LNCaP clone FGC (cell line): ENCODE results near the gene SNRNP70.
"Not testable (repeated sequence)": the region's sequence is repeated elsewhere in the genome, so short reads cannot be mapped to it uniquely, and the experiment has no call there.

Experiments
- DNase-seq: peaks from one replicate; pipeline ENCODE4 v3.0.0-alpha.2; 2011; ENCODE audit warnings: low read depth
- H3K4me3 ChIP-seq: 2 replicates; pipeline ENCODE4 v1.5.1; 2011; ENCODE audit warnings: mild to moderate bottlenecking, low read depth, low read length, control low read depth
- TF ChIP-seq, protein P1 (sequence below): IDR thresholded peaks from 2 replicates; pipeline ENCODE4 v1.5.1; 2012; ENCODE audit warnings: mild to moderate bottlenecking; ENCODE audit not compliant: control insufficient read depth, insufficient read depth; ENCODE audit errors: extremely low read depth

SNRNP70 gene

DNA sequence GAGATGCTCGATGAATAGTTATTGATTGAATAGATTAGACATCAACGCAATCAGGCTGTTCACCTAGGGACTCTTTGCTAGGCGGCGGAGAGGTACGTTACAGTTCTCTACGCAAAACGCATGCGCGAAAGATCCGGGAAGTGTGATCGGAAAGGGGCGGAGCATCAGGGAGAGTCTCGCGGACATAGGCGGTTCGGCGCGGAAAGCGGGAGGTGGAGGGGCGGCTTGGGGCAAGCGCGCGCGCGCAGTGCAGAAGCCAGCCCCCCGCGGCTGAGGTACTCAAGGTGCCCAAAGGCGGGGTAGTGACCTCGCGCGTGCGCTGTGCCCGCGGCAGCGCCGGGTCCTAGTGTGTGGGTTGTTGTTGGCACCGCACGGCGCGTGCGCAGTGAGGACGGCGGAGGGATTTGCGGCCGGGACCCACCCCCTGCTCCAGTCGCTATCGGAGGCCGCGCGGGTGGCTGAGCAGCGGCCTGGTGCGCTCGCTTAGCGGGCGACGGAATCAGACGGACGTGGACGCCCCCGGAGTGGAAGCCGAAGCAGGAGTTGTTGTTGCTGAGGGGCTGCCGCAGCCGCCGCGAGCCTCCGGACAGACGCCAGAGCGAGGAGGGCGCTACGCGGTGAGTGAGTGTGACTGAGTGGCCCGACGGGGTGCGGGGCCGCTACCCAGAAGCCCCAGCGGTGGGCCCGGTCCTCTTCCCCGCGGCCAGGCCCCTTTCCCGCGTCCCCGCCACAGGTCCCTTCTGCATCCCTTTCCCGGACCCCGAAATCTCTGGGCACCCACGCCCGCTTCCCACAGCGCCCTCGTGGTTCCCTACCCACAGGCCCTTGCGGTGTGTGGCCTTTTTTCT lies at the start of gene SNRNP70:
Gene SNRNP70, plus strand, starts transcription at position 432 of the 848 bp plus-strand sequence. CDS start 964 bp downstream, outside the sequence.
- TF ChIP-seq, protein P1, sequence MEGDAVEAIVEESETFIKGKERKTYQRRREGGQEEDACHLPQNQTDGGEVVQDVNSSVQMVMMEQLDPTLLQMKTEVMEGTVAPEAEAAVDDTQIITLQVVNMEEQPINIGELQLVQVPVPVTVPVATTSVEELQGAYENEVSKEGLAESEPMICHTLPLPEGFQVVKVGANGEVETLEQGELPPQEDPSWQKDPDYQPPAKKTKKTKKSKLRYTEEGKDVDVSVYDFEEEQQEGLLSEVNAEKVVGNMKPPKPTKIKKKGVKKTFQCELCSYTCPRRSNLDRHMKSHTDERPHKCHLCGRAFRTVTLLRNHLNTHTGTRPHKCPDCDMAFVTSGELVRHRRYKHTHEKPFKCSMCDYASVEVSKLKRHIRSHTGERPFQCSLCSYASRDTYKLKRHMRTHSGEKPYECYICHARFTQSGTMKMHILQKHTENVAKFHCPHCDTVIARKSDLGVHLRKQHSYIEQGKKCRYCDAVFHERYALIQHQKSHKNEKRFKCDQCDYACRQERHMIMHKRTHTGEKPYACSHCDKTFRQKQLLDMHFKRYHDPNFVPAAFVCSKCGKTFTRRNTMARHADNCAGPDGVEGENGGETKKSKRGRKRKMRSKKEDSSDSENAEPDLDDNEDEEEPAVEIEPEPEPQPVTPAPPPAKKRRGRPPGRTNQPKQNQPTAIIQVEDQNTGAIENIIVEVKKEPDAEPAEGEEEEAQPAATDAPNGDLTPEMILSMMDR = no peak
- DNase-seq = peak; percentile 90

DNA sequence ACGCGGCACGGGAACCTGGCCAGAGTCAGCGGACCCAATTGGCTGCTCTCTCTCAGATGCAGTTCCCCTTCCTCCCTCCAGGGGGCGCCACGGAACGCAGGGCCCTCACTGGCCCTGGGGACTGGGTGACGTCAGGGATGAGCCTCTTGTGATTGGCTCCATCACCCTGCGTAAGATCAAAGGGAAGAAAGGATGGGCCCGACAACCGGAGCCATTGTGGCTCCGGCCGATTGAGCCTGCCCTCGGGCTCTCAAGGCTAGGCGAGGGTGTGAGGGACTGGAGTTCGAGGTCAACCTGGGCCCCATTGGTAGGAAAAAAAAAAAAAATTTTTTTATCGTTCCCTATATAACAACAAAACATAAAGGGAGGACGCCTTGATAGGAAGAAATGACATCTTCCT lies 48.4 kb upstream of the SNRNP70 start, which contains the start of gene CGB1:
Gene CGB1, minus strand, starts transcription at position 81 of the 400 bp plus-strand sequence. CDS start 184 bp downstream, outside the sequence.
- H3K4me3 ChIP-seq, DNase-seq: not testable (repeated sequence)

More for the DNA sequence above, at the start of gene SNRNP70:
- H3K4me3 ChIP-seq = peak within 1 kb of the TSS; percentile 87

DNA sequence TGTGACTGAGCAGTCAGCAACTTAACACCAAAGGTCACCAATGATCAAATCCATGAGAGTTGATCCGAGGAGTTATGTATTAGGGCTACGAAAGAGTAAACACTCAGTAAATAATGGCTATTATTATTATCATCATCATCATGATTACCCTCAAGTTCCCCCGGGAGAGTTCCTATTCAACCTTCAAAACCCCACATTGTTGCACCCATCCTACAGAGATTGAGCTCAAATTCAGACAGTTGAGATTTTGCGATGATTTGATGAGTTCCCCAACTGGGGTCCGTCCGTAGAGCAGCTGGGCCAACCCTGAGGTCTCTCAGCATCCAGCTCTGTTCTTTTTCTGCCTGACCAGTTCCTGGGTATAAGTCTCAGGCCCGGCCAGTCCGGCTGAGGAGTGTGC lies 47.1 kb upstream of the SNRNP70 start:
- H3K4me3 ChIP-seq, DNase-seq: not testable (repeated sequence)

DNA sequence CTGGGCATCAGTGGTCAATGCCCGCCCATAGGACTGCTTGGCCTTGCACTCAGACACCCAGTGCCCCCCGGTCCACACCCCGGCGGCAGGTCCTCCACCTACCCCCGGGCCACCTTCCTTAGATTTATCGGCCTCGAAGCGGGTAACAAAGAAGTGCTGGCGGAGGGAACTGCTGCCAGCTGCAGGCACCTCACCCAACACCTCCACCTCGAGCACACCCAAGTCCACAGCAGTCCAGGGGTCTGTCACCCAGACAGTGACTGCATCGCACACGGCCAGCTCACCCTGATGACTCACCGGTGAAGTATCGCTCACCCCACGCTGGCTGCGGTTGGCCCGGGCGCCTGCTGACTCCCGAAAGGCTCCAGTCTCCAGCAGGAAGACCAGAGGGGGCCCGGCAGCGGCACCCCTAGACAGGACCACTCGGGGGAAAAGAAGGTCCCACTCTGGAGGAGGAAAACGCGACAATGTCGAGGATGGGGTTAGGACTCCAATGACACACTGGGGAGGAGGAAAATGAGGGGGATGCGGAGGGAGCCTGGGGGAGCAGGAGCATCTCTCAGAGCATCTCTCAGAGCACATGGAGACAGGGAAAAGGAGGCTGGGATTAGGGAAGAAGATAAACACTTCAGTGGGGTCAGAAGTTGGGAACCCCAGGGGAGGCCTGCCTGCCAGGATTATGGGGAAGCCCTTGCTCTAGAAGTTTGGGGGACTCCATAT lies 46.5 kb upstream of the SNRNP70 start:
- not testable (repeated sequence) for DNase-seq, H3K4me3 ChIP-seq

GRCh38 chr19:49039736-49040135 lies 45.5 kb upstream of the SNRNP70 start:
- DNase-seq, H3K4me3 ChIP-seq: not testable (repeated sequence)

DNA sequence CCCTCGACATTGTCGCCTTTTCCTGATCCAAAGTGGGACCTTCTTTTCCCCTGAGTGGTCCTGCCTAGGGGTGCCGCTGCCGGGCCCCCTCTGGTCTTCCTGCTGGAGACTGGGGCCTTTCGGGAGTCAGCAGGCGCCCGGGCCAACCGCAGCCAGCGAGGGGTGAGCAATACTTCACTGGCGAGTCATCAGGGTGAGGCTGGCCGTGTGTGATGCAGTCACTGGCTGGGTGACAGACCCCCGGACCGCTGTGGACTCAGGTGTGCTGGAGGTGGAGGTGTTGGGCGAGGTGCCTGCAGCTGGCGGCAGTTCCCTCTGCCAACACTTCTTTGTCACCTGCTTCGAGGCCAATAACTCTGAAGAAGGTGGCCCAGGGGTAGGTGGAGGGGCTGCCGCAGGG lies 43.1 kb upstream of the SNRNP70 start:
- no peak overlapping the region for H3K4me3 ChIP-seq
- TF ChIP-seq, protein P1 = no peak
- DNase-seq = no peak

- H3K4me3 ChIP-seq, DNase-seq: not testable (repeated sequence)
Observed at GRCh38 chr19:49042666-49043065, 42.6 kb upstream of the SNRNP70 start.

DNA sequence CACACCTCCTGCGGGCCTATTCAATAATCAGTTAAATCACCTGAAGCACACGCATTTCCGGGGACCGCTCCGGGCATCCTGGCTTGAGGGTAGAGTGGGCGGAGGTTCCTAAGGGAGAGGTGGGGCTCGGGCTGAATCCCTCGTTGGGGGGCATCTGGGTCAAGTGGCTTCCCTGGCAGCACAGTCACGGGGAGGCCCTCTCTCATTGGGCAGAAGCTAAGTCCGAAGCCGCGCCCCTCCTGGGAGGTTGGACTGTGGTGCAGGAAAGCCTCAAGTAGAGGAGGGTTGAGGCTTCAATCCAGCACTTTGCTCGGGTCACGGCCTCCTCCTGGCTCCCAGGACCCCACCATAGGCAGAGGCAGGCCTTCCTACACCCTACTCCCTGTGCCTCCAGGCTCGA lies 41.7 kb upstream of the SNRNP70 start, which contains the start of gene CGB5:
Gene CGB5, plus strand, starts transcription at position 301 of the 400 bp plus-strand sequence. CDS start 362 bp downstream, outside the sequence.
- H3K4me3 ChIP-seq, DNase-seq: not testable (repeated sequence)

DNA sequence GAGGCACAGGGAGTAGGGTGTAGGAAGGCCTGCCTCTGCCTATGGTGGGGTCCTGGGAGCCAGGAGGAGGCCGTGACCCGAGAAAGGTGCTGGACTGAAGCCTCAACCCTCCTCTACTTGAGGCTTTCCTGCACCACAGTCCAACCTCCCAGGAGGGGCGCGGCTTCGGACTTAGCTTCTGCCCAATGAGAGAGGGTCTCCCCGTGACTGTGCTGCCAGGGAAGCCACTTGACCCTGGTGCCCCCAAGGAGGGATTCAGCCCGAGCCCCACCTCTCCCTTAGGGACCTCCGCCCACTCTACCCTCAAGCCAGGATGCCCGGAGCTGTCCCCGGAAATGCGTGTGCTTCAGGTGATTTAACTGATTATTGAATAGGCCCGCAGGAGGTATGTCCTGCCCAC lies 36.2 kb upstream of the SNRNP70 start, which contains the start of gene CGB8:
Gene CGB8, minus strand, starts transcription at position 101 of the 400 bp plus-strand sequence. CDS start 372 bp downstream, outside the sequence.
- H3K4me3 ChIP-seq, DNase-seq: not testable (repeated sequence)

GRCh38 chr19:49049834-49050233 lies 35.4 kb upstream of the SNRNP70 start:
- DNase-seq = not testable (repeated sequence)

GRCh38 chr19:49050376-49051033 lies 34.7 kb upstream of the SNRNP70 start:
- not testable (repeated sequence) for DNase-seq, H3K4me3 ChIP-seq

More at GRCh38 chr19:49049834-49050233, 35.4 kb upstream of the SNRNP70 start:
- not testable (repeated sequence) for H3K4me3 ChIP-seq
